Heart left ventricle (tissue), 13 donors: Measurements from ENCODE around the gene KLF15.

ENCODE experiments used
- CTCF ChIP-seq, 12 donors: fragments of 200-600 bp; sonication (generic) in 4 of 12; IDR thresholded peaks; one replicate each; pipeline versions ENCODE4 v1.5.0 to v1.8.0; 2018 to 2022; ENCODE audit warnings: antibody characterized with exemption in 12 of 12, mild to moderate bottlenecking in 5 of 12
- POLR2A ChIP-seq, 2 donors: fragments of 450-650 bp; IDR thresholded peaks; one replicate each; pipeline ENCODE4 v1.6.1; 2017; ENCODE audit warnings: antibody characterized with exemption in 2 of 2, mild to moderate bottlenecking in 2 of 2, moderate library complexity in 2 of 2
- donor health status: ischemic (EF 13 %, LVEDD 7.1; RV severe dilation, severe dysfunction).
- donor health status: DM: no; HTN: yes; CAD: no.
- donor health status: DM: no; HTN: no; CAD: no.
- donor health status: ischemic (EF 25% LVEDD 6.9; RV normal size, moderate dysfunction).
- donor health status: ischemic (EF 25% LVEDD 5.7; RV mildly dilated, moderate dysfunction).
- donor health status: ischemic (EF 35%, LVEDD 5.7; RV mildly dilated, moderate dysfunction).
- donor health status: nonischemic (EF 11% LVEDD 7.7; RV severe dilation, severe dysfunction).
- donor health status: DM: yes; HTN: yes; CAD: no.
- donor health status: PGD.
- donor health status: ischemic (EF 29% LVEDD 5.4; RV normal size, mild dysfunction).
- donor health status: nonischemic (EF 23%, LVEDD 6.1; RV moderate dilation, normal function).

DNA sequence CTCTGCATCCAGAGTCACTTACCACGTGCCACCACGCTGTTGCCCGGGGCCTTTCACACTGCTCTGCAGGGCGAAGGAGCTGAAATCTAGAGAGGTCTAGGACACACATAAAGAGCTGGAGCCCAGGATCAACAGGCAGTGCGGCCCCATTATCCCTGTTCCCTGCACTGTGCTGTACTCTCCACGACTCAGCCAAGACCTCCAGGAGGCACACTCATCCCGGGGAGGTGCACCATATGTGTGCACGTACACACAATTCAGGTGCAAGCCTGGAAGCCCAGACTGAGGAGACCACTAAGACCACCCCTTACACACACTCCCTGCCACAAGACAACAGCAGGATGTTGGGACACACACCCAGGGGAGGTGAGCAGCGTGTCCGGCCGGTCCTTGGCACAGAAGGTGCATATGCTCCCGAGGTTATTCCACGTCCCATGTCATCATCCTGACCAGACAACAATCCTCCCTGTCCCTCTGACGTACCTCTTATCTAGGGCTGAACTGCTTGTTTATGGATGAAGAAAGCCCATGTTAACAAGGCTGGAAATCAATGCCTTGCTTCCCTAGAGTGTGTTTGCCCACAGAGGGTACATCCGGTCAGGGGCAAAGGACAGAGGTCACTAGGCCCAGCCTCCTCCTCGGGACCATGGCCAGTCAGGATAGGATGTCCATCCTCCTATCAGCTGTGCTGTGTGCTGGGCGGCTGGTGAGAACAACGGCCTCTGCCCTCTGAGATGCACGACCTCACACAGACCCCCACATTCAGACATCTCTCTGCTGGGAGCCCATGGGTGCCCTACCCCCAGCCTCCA is 16.1 kb downstream of the KLF15 start:
- TF ChIP-seq CTCF (IDR thresholded peaks at IDR 0.05) (no peak), POLR2A (IDR thresholded peaks at IDR 0.05) (no peak)
